8988T (cell line): ENCODE results near the gene KCNMB2.

Experiments used
- DNase-seq: peaks from one replicate; pipeline ENCODE4 v3.0.0; 2011

The KCNMB2 gene

DNA sequence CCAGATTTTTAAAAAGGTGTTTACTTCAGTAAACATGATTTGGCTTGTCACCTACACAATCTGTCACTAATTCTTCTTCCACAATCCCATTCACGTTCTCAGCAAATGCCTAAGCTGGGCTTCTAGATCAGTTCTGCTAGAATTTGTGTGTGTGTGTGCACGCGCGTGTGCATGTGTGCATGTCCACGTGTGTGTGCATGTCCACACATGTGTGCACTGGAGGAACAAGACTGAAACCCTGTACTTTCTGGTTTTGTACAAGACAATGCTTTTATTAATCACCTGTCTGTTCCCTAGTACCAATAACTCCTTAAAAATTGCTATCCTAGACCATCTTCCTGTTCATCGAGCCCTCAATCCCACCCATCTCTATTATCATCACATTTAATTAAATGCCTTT, 229.2 kb downstream of the KCNMB2 start:
- no peak for DNase-seq

DNA sequence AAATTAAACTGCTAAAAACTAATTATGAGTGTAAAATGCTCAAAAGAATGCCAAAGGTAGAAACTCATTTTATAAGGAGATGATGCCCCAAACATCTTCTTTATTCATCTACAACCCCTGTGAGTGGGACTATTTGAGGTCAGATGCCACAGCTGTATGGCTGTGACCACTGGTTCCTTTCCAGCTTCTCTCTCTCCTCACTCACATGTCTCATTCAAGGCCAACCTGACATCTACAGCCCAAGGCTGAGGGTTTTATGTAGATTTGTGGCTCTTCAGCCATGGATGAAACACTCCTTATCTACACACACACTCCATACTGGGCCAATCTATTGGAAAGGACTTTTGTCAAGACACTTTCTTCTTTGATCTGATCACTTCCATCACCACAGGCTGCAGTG, 231.3 kb downstream of the KCNMB2 start:
- DNase-seq, result no peak

DNA sequence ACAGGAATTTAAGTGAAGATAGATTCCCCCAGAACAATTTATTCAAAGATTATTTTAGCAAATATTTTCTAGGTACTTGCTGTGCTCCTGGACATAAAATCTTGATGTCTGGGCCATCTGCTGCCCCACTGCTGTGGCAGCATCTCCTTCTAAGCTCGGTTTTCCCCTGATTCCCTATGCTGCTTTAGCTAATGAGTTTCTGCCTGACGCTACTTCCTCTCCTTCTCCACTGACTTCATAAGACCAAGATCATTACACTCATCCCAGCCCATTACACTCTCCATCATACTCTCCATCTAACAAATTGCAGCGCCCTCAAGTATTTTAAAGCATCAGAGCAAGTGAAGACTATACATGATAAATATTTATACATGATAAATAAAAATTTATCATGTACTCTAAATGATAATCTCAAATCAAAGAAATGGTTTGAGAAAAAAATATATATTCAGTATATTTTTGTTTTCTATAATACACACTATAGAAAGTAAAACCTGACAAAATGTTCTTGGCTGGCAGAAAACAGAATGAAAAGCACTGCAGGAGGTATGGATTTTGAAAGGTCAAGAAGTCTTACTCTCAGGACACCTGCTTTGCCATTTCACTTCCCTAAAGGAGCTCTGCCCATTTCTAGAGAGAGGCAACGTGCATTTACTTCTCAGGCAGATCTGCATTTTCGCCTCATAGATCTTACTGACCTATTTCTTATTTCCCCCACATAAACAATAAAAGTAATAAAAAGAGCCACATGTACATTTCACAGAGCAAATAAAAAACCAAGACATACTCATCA, 232.0 kb downstream of the KCNMB2 start:
- DNase-seq, result no peak

DNA sequence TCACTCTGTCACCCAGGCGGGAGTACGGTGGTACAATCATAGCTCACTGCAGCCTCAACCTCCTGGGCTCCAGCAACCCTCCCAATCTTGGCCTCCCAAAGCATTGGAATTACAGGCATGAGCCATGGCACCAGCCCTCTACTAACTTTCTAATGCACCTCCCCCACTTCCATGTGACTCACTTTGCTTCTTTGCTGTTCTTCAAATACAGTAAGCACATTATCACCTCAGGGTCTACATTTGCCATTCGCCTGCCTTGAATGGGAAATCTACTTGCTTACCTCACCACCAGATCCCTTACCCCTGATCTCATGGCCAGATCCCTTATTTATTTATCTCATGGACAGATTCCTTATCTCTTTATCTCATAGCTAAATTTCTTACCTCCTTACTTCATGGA, 235.3 kb downstream of the KCNMB2 start:
- no peak for DNase-seq

DNA sequence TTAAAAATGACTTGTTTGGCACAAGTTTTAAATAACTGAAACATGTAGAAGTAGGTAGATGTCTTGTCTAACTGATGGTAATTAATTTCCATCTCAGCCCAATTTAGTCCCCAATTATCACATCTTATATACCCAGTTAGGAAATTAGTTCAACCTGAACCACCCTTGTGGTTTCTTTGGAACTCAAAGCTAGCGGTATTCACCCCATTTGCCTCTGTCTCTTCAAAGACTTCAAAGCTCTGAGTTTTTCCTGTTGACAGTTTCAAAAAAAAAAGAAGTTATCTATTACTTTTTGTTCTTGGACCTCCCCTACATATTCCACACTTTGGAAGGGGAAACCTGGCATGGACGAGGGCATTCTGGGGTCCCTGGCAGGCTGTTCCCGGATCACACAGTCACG, 236.5 kb downstream of the KCNMB2 start:
- DNase-seq, result no peak

DNA sequence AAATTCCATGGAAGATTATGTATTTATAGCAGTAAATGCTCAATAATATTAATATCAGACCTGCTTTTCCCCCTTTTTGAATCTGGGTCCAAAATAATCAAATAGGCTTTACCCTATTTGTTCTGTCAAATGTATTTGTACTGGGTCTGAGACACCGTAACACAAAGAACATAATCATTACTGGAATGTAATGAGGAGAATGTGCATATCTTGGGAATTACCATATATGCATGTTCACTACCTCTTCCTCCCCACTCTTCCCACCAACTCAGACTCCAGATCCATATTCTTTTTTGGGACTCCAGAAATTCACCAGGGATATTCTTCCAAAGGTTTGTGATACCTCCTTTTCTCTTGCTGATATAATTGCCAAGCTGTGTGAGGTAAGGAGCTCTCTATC, 237.1 kb downstream of the KCNMB2 start:
- DNase-seq, result no peak

DNA sequence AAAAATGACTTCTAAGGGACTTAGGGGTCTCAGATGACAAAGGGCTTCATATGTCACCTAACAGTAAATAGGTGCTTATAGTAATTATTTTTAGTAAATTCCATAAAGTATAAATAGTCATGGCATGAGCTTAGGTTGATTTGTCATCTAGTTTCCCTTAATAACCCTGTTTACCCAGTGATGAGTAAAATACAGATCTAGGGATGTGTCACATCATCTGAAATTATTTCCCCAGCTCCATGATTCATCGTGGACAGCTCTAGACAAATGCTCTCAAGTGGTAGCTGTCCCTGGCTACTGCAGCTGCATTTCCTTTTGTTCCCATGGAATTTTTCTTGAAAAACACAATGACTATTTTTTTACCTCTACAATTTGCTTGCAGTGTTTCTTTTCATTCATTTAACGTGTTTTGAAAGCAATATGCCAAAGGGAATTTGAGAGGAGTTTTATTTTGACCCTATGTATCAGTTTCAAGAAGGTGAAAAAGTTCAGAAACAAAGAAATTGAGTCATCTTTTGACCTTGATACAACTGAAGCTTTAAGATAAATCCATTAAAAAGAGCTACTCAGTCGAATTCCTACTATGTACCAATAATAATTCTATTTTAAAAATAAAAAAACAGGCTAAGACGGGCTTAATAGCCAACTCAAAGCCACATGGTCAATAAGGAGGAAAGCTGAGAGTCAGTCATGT, 241.6 kb downstream of the KCNMB2 start:
- DNase-seq, result no peak

DNA sequence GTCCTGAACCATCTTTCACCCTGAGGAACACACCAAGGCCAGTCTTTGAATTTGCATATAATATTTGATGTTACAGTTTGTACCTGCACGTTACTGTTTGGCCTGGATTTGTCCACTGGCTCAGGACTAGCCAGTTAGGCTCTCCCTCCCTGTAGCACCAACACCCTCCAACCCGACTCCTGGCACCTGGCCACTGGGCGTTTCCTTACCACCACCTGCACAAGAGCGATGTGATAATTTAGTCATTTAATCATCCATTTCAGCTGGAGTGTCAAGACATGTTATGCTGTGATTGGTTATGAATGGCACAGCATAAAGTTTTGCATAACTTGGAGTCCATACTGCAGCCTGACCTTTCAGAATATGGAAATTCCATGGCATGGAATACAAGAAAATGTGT, 242.4 kb downstream of the KCNMB2 start:
- DNase-seq, result no peak

DNA sequence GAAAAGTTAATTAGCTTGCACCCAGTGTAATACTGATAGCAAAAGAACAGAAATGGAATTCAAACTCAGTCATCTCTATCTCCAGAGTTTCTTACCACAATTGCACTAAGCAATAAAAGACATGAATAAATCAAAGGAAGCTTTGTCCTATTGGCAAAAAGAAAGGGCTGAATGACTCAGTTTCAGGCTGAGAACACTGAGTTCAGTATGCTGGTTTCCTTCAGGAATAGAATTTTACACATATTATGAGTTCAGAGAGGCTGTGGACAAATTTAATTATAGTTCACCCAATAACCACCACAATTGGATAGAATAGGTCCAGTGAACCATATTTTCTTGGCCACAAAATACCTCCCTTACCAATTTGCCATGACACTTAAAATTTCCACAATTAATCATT, 249.7 kb downstream of the KCNMB2 start:
- DNase-seq, result no peak

DNA sequence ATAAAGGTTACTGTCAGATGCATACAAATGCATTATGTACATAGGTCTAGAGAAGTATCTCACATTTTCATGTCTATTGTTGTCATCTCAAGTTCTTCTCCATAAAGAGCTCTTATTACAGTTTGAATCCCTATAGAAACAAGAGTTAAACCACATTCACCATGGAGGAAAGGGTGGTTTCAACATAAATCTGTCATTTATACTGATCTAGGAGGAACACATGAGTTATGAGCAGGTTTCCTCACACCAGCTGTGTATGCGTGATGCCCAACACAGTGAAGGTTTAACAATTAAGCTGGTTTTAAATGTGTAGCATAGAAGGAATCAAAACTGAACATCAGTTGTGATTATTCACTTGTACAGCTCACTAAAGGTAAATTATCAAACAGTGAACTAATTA, 251.7 kb downstream of the KCNMB2 start:
- DNase-seq, result no peak

DNA sequence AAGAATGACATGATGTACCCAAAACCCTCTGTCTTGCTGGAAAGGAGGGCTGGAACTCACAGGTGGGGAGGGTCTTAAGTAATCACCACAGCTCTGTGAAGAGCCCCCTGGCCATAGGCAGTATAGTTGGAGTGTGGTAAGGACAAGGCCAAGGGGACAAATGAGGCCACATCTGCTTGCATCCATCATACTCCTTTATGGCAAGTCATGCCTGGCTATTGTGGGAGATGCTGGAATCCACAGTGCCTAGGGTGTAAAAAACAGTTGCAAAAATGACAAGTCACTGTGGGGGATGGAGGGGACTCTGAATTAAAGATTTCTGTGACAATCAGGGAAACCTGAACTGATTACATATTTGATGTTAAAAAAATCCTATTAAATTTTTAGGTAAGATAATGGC, 258.5 kb downstream of the KCNMB2 start:
- no peak for DNase-seq

DNA sequence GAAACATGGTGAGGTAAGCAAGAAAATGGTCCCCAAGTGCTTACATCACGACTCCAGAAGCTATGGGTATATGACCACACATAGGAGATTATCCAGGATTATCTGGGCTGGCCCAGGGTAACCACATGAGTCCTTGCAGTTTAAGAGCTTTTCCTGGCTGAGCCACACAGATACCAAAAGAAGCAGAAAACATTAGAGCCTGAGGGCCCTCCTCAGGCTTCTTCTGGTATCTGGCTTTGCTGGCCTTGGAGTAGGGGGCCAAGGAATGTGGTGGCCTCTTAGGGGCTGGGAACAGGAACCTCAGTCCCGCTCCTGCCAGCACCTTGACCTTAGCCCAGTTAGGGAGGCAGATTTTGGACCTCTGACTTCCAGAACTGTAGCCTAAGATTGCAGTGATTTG, 259.1 kb downstream of the KCNMB2 start:
- DNase-seq, result no peak

DNA sequence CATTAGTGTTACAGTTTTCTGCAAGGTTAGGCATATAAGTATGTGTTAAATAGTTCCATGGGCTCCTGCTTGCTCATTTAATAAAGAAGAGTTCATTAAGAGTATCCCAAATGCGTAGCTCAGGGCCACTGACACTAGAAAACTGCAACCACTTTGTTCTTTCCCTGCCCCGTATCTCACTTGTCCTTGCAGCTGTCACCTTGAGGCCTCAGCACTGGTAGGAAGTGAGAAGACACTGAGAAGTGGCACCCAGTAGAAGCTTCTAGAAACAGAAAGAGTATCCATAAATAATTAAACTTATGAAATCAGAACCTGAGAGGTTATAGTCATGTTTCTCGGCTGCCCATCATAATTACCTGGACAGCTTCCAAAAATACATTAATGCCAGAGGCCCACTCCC, 266.0 kb downstream of the KCNMB2 start:
- DNase-seq, result no peak

DNA sequence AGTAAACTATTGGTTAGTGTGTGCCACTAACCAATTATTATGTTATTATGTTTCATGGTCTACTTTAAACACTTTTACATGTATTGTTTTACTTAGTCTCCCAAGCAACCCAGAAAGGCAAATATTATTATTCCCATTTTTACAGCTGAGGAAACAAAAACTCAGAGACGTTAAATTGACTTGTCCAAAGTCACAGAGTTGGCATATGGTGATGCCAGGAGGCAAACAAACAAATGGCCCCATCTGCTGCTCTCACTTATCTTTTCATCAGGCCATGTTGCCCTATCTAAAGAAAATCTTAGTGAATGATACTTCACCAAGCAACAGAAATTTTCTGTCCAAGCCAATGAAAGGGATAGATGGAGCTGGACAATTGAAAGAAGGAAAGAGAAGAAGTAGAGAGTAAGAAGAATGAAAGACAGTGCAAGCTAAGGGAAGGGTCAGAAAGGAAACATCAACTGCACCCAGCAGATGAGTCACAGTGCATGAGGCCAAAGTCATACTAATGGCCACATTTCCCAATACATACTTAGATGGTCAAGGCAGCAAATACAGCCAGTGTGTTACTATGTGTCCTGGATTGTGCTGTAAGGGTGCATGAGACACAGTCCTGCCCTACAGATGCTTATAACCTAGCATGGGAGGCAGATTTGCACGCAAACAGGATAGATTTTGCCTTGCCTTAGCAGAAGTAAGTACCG, 266.9 kb downstream of the KCNMB2 start:
- DNase-seq, result no peak

DNA sequence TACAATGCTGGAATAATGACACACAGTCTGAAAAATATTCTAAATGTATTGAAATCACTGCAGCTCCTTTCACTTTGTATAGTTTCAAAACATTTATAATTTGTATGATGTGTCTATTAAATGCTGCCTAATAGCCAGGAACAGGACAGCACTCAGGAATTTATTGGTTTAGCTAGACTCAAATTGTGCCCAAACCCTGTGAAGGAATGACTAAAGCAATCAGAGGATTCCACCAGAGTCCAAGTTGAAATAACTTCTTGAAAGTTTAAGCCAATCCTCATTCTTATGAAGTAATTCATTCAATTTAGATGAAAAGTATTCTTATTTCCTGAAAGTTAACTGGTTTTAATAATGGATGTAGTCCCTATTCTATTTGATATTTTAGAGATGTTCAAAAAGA, 268.4 kb downstream of the KCNMB2 start:
- no peak for DNase-seq

DNA sequence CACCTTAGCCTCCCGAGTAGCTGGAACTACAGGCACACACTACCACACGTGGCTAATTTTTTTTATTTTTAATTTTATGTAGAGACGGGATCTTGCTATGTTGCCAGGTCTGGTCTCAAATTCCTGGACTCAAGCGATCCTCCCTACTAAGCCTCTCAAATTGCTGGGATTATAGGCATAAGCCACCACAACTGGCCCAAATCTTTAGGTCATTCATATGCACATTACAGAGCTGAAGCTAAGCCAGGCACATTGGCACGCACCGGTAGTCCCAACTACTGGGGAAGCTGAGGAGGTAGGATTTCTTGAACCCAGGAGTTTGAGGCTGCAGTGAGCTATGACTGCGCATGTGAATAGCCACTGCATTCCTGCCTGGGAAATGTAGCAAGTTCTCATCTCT, 269.5 kb downstream of the KCNMB2 start:
- DNase-seq, result no peak

DNA sequence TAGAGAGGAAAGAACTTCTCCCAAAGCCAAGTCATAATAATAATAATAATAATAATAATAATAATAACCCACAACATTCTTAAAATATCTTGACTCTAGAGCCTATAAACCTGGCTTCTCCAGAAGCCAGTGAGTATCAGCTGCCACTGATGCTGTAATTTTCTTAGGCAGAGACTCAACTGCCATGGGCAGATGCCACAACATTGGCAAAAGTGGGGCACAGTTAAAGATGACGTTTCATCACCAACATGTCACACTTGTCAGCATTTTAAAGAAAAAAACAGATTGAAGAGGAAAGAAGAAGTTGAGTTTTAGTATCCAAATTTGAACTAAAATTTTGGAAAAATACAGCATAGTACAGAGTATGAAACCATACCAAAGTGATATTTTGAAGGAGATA, 270.4 kb downstream of the KCNMB2 start:
- no peak for DNase-seq

DNA sequence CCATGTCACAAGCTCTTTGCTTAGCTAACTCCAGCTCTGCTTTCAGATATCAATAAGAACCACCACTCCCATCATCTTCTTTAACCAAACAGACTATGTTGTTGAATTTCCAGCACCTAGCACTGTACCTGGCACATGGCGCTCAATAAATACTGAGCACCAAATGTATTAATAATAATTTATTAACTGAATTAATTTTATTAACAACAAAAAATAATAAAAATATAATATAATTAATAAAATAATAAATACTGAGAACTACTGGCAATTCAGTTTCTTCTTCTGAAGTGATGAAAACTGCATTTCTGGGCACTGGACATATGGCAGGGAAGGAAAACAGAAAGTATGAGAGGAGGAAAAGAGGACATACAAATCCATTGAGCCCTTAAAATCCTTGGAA, 271.5 kb downstream of the KCNMB2 start:
- DNase-seq, result no peak

DNA sequence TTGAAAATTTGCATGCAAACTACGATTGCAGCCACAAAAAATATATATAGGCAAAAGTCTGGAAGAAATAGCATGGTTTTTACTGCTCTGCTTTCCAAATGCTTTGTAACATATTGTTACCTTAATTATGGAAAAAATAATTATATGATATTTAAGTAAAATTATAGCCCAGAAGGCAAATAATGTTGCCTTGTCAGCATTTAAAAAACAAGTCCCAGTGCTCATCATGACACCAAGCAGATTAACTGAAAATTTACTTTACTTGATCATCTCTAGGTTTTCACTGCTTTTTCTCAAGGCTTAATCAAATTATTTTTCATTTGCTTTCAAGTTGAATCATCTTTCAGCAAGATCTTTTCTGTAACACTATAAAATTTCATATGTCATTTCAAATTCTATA, 272.5 kb downstream of the KCNMB2 start:
- no peak for DNase-seq

DNA sequence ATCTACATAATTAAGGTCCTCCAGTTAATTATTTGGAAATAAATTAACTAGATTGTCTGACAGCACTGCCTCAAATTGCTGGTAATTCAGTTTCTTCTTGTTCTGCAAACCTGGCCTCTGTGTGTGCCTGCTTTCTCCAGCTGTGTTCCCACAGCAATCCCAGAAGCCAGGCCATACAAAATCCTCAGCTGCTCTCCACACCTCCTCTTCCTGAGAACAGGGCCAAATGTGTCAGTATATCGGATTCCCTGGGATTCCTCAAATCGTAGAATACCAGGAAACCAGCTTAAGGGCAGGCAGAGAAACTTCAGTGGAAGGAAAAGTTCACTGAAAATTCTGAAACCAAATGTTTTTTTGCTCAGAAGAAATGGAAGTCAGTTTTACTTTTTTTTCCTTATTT, 273.9 kb downstream of the KCNMB2 start:
- DNase-seq, result no peak

DNA sequence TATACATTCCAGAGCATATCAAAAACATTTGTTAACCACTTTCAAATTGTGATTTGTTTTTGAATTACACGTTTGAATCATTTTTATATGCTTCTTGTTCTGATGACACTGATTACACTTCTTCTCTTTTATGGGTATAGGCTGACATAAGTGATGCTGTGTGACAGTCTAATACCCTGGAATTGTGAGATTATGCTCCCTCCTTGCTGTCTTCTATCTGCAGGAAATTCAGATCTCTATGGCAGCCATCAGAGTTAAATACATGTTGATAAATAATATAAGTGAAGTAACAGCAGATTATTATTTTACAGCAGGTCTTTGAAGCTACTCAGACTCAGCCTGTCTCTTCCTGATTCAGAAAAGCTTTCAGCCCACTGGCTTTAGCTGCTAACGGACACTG, 286.5 kb downstream of the KCNMB2 start:
- no peak for DNase-seq

DNA sequence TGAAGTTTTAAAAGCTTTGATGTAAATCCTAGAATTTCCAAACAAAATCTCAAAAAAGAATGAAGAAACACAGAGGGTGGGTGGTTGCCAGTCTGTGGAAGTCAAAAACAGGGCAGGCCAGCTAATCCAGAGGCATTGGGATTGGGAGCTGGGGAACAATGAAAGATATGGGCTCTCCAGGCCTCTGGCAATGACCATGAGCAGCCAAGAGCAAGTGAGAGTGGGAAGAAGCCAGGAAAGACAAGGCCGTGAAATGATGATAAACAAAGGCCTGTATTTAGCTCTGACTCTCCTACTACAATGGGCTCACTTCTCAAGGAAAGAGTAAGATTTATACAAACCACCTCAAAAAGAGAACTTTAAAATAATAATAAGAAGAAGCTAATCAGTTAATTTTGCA, 286.9 kb downstream of the KCNMB2 start:
- no peak for DNase-seq

DNA sequence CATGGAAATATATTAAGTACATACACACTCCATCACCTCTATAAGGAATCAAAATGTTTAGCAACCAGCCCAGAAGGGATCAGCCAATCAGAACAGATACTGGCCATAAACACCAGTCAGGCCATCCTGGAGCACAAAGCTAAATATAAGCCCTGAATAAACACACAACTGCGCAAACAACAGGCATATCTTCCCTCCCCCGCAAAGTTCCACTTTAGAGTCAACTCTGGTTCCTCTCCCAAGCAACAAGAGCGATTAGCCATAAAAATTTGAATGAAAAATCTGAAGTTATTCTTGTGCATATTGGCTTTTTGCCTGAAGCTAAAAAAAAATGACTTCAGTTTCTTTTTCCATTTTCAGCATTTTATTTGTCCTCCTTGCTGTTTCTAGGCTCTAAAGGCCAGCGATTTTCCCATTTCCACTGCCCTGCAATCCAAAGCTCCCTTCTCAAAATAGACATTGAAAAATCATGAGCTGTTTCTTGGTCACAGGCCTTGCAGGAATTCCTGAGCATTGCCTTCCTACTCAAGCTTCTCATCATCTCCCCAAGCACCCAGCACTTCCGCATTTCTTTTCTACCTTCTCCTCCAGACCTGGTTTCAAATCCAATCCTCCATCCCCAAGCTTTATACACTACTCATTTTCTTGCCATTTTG, 287.5 kb downstream of the KCNMB2 start:
- DNase-seq, result no peak
